ENCODE measurements around the gene CACNA1B.
"Not testable (repeated sequence)": the region's sequence is repeated elsewhere in the genome, so short reads cannot be mapped to it uniquely, and the experiment has no call there.

The CACNA1B gene

GRCh38 chr9:138098908-138099791 is 221.6 kb downstream of the CACNA1B start:
- DNase-seq (ENCODE audit: low read depth in 2 of 2), result no peak

GRCh38 chr9:138099803-138100598 is 222.4 kb downstream of the CACNA1B start:
- no peak for DNase-seq (ENCODE audit: low read depth in 2 of 2)

- no peak for DNase-seq (ENCODE audit: low read depth in 2 of 2)
These were observed 223.2 kb downstream of the CACNA1B start for GRCh38 chr9:138100711-138101350.

GRCh38 chr9:138101444-138102234 is 224.1 kb downstream of the CACNA1B start:
- DNase-seq (ENCODE audit: low read depth in 2 of 2), result no peak

GRCh38 chr9:138102246-138103051 is 224.9 kb downstream of the CACNA1B start:
- DNase-seq (ENCODE audit: low read depth in 2 of 2), result no peak

- DNase-seq (ENCODE audit: low read depth in 2 of 2), result no peak
These were observed 225.7 kb downstream of the CACNA1B start for GRCh38 chr9:138103111-138103848.

GRCh38 chr9:138103849-138104206 is 226.2 kb downstream of the CACNA1B start:
- DNase-seq (ENCODE audit: low read depth in 2 of 2), result no peak

- DNase-seq (ENCODE audit: low read depth in 2 of 2), result no peak
These were observed 226.9 kb downstream of the CACNA1B start for GRCh38 chr9:138104251-138105122.

- no peak for DNase-seq (ENCODE audit: low read depth in 2 of 2)
These were observed 227.5 kb downstream of the CACNA1B start for GRCh38 chr9:138105123-138105415.

- DNase-seq (ENCODE audit: low read depth in 2 of 2), result no peak
These were observed 228.3 kb downstream of the CACNA1B start for GRCh38 chr9:138105561-138106505.

GRCh38 chr9:138107039-138107438 is 229.5 kb downstream of the CACNA1B start:
- not testable (repeated sequence) for DNase-seq (ENCODE audit: low read depth in 2 of 2)

GRCh38 chr9:138111607-138112006 is 234.0 kb downstream of the CACNA1B start:
- DNase-seq (ENCODE audit: low read depth in 2 of 2), result no peak

- no peak for DNase-seq (ENCODE audit: low read depth in 2 of 2)
These were observed 234.6 kb downstream of the CACNA1B start for GRCh38 chr9:138112090-138112748.

GRCh38 chr9:138112791-138113600 is 235.4 kb downstream of the CACNA1B start:
- no peak for DNase-seq (ENCODE audit: low read depth in 2 of 2)

- DNase-seq (ENCODE audit: low read depth in 2 of 2), result not testable (repeated sequence)
These were observed 236.2 kb downstream of the CACNA1B start for GRCh38 chr9:138113701-138114325.
